HG02588 (cell line): Measurements from ENCODE around the gene TXNRD3.
"Not testable (repeated sequence)": the region's sequence is repeated elsewhere in the genome, so short reads cannot be mapped to it uniquely, and the experiment has no call there.

Experiments used
- ATAC-seq: cut with Tn5 transposase; IDR thresholded peaks from one replicate; pipeline ENCODE4 v1.9.1; 2021; ENCODE audit warnings: mild to moderate bottlenecking, moderate library complexity; ENCODE audit not compliant: unreplicated experiment

TXNRD3 gene

GRCh38 chr3:126649556-126650092 lies 5.3 kb downstream of the TXNRD3 start:
- no peak for ATAC-seq

GRCh38 chr3:126646674-126647073 lies 8.2 kb downstream of the TXNRD3 start:
- no peak for ATAC-seq

- no peak for ATAC-seq
These were observed 10.3 kb downstream of the TXNRD3 start for GRCh38 chr3:126644615-126645014.

GRCh38 chr3:126638790-126639189 lies 16.1 kb downstream of the TXNRD3 start:
- ATAC-seq, result no peak

- ATAC-seq, result no peak
These were observed 18.5 kb downstream of the TXNRD3 start for GRCh38 chr3:126636436-126636835.

GRCh38 chr3:126634803-126635202 lies 20.1 kb downstream of the TXNRD3 start:
- no peak for ATAC-seq

GRCh38 chr3:126630020-126630419 lies 24.9 kb downstream of the TXNRD3 start:
- ATAC-seq, result no peak

- not testable (repeated sequence) for ATAC-seq
These were observed 29.2 kb downstream of the TXNRD3 start for GRCh38 chr3:126625735-126626134.

GRCh38 chr3:126622694-126623093 lies 32.2 kb downstream of the TXNRD3 start:
- no peak for ATAC-seq

GRCh38 chr3:126621627-126622345 lies 33.1 kb downstream of the TXNRD3 start:
- ATAC-seq, result no peak

- no peak for ATAC-seq
These were observed 33.8 kb downstream of the TXNRD3 start for GRCh38 chr3:126621171-126621570.

- ATAC-seq, result no peak
These were observed 34.2 kb downstream of the TXNRD3 start for GRCh38 chr3:126620738-126621137.

GRCh38 chr3:126618760-126619159 lies 36.2 kb downstream of the TXNRD3 start:
- no peak for ATAC-seq

GRCh38 chr3:126618021-126618420 lies 36.9 kb downstream of the TXNRD3 start:
- ATAC-seq, result no peak

- no peak for ATAC-seq
These were observed 37.4 kb downstream of the TXNRD3 start for GRCh38 chr3:126617571-126617970.

- ATAC-seq, result no peak
These were observed 38.0 kb downstream of the TXNRD3 start for GRCh38 chr3:126616931-126617330.

- ATAC-seq, result no peak
These were observed 41.3 kb downstream of the TXNRD3 start for GRCh38 chr3:126613479-126614188.

GRCh38 chr3:126612479-126613205 lies 42.3 kb downstream of the TXNRD3 start:
- no peak for ATAC-seq

- no peak for ATAC-seq
These were observed 45.0 kb downstream of the TXNRD3 start for GRCh38 chr3:126609909-126610308.

- ATAC-seq, result no peak
These were observed 47.6 kb downstream of the TXNRD3 start for GRCh38 chr3:126607214-126607908.

GRCh38 chr3:126606001-126606400 lies 48.9 kb downstream of the TXNRD3 start:
- ATAC-seq, result no peak
